ENCODE results near the gene SNX15.

GRCh38 chr11:65045061-65045460, 17.8 kb downstream of the SNX15 start:
- no peak for TF ChIP-seq CTCF (IDR thresholded peaks at IDR 0.05)
- TF ChIP-seq POLR2A (IDR thresholded peaks at IDR 0.05): no peak
